Tibial nerve (tissue), 4 donors: ENCODE data around the gene KSR1. TPM values are rescaled to one million over a fixed set of nuclear protein-coding genes. Genes with fewer than 3 reads are reported as not detected.
A peak's percentile ranks its signal among the peaks of the same experiment; 100 is the strongest.

Experiments used
- DNase-seq, 2 donors: peaks; one replicate each; pipeline ENCODE4 v3.0.0-alpha.2; 2019; ENCODE audit warnings: low spot score in 2 of 2
- H3K27ac ChIP-seq, 4 donors: fragments of 200-600 bp; sonication (generic) in 3 of 4; one replicate each; pipeline ENCODE4 v1.5.1; 2017 to 2019; ENCODE audit warnings: mild to moderate bottlenecking in 1 of 4
- H3K27me3 ChIP-seq, 2 donors: fragments of 200-600 bp; sonication (generic) in 1 of 2; one replicate each; pipeline versions ENCODE4 v1.5.1 to v1.6.0; 2017 to 2019
- H3K36me3 ChIP-seq, 3 donors: fragments of 200-600 bp; sonication (generic); one replicate each; pipeline ENCODE4 v1.5.1; 2018 to 2019
- H3K4me1 ChIP-seq, 4 donors: fragments of 200-600 bp; sonication (generic) in 3 of 4; one replicate each; pipeline ENCODE4 v1.5.1; 2017 to 2019
- H3K4me3 ChIP-seq, 4 donors: fragments of 200-600 bp; sonication (generic) in 3 of 4; one replicate each; pipeline ENCODE4 v1.5.1; 2017 to 2019; ENCODE audit warnings: mild to moderate bottlenecking in 1 of 4, moderate library complexity in 1 of 4
- H3K9me3 ChIP-seq, 4 donors: fragments of 200-600 bp; sonication (generic) in 3 of 4; one replicate each; pipeline ENCODE4 v1.5.1; 2017 to 2019
- EP300 ChIP-seq, 2 donors: sonication (generic); formaldehyde crosslinking; IDR thresholded peaks; one replicate each; pipeline ENCODE4 v1.6.1; 2017; ENCODE audit warnings: antibody characterized with exemption in 2 of 2, mild to moderate bottlenecking in 1 of 2
- POLR2A ChIP-seq, 2 donors: fragments of 450-650 bp; IDR thresholded peaks; one replicate each; pipeline ENCODE4 v1.6.1; 2017; ENCODE audit warnings: antibody characterized with exemption in 2 of 2, mild to moderate bottlenecking in 2 of 2, moderate library complexity in 2 of 2
- WGBS, 2 donors: methylation state at CpG; one replicate each; pipeline ENCODE4 v1.1.5; 2018; 5-methylcytosine and 5-hydroxymethylcytosine counted together
- total RNA-seq, 4 donors: library from RNA; depleted of rRNA; stranded (reverse); fragments of >200 nt; gene quantifications; one replicate each; pipeline ENCODE4 v1.1.0, GENCODE V29; 2016
- TF ChIP-seq, protein P1 (sequence below), 5 experiments: fragments of 200-600 bp in 3 of 5; fragments of 450-650 bp in 2 of 5; sonication (generic) in 3 of 5; IDR thresholded peaks; one replicate each; pipeline ENCODE4 v1.5.1; 2016 to 2019; ENCODE audit warnings: antibody characterized with exemption in 5 of 5, mild to moderate bottlenecking in 3 of 5, moderate library complexity in 2 of 5

KSR1 gene
- total RNA-seq, 4 donors from 2014 or later, result 45.1 to 110 (median 54.2) TPM

DNA sequence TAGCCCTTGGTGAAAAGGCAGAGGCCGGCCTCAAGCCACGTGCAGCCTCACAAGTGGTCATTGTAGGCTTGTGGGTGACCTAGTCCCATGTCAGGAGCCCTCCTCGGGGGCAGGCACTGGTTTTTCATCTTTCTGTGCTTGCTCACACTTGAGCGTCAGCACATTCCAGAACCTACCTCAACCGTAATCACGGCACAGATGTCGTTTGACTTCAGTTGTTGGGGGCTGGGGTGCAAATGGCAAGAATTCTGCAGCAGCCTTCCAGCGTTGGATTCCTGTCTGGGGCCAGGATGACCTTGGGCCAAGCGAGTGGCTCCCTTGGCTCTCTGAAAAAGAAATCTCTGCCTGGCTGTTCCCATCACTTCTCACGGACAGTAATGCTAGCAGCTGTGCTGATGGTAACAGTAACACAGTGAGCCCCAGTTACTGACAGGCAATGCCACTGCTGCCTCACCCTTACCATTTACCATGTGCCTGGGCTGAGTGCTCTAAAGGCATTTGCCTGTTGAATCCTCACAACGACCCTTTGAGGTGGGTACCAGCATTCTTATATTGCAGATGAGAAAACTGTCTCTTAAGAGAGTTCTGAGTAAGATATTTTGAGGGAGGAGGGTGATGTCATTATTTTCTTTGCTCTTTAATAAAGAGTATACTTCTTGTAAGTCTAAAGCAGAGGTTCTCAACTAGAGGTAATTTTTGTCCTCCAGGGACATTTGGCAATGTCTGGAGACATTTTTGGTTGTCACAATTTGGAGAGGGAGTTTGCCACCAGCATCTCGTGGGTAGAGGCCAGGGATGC lies 46.5 kb downstream of the KSR1 start:
- peaks cover 0 to 56% (median 18%) of the 10 kb centered on the region in 4 donors for H3K4me1 ChIP-seq
- H3K4me3 ChIP-seq, result no peak overlapping the region
- H3K36me3 ChIP-seq, result no peaks in the 10 kb centered on the region
- TF ChIP-seq POLR2A (IDR thresholded peaks at IDR 0.05) (no peak), EP300 (IDR thresholded peaks at IDR 0.05) (peak; percentile 14 to 70)
- TF ChIP-seq, protein P1, sequence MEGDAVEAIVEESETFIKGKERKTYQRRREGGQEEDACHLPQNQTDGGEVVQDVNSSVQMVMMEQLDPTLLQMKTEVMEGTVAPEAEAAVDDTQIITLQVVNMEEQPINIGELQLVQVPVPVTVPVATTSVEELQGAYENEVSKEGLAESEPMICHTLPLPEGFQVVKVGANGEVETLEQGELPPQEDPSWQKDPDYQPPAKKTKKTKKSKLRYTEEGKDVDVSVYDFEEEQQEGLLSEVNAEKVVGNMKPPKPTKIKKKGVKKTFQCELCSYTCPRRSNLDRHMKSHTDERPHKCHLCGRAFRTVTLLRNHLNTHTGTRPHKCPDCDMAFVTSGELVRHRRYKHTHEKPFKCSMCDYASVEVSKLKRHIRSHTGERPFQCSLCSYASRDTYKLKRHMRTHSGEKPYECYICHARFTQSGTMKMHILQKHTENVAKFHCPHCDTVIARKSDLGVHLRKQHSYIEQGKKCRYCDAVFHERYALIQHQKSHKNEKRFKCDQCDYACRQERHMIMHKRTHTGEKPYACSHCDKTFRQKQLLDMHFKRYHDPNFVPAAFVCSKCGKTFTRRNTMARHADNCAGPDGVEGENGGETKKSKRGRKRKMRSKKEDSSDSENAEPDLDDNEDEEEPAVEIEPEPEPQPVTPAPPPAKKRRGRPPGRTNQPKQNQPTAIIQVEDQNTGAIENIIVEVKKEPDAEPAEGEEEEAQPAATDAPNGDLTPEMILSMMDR (IDR thresholded peaks at IDR 0.05), result no peak
- H3K9me3 ChIP-seq, result no peaks in the 10 kb centered on the region
- H3K27ac ChIP-seq, result peak overlapping the region in 3 of 4 donors; percentile 14 to 76 (median 60)
- no peak for DNase-seq
- no peaks in the 10 kb centered on the region for H3K27me3 ChIP-seq
- WGBS, 2 donors, result 29 to 37% methylated on average over 12 of the region's 12 CpGs

DNA sequence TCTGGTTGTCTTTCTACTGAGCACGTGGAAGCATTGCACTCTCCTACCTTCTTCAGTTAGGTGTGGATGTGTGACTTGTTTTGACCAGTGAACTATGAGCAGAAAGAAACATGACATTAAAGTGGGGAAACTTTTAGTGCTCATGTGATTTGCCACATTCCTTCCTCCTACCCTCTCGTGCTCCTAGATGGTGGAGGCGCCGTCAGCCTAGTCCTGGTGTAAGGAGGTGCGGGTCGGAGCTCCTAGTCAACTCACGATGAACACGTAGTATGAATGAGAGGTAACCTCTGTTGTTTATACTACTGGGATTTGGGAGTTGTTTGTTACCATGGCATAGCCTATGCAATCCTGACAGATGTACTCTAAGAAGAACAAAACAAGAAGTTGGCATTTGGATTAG lies 47.4 kb downstream of the KSR1 start:
- DNase-seq, result no peak
- H3K9me3 ChIP-seq, result no peaks in the 10 kb centered on the region
- 83 to 94% methylated on average over 8 of the region's 8 CpGs for WGBS, 2 donors
- H3K36me3 ChIP-seq, result no peaks in the 10 kb centered on the region
- TF ChIP-seq POLR2A (IDR thresholded peaks at IDR 0.05) (no peak), EP300 (IDR thresholded peaks at IDR 0.05) (no peak)
- TF ChIP-seq, protein P1 (IDR thresholded peaks at IDR 0.05), result no peak
- peaks cover 0 to 62% (median 18%) of the 10 kb centered on the region in 4 donors for H3K4me1 ChIP-seq
- H3K27me3 ChIP-seq, result no peaks in the 10 kb centered on the region
- H3K27ac ChIP-seq, result peak overlapping the region in 2 of 4 donors; percentile 14 to 60
- H3K4me3 ChIP-seq, result no peak overlapping the region

DNA sequence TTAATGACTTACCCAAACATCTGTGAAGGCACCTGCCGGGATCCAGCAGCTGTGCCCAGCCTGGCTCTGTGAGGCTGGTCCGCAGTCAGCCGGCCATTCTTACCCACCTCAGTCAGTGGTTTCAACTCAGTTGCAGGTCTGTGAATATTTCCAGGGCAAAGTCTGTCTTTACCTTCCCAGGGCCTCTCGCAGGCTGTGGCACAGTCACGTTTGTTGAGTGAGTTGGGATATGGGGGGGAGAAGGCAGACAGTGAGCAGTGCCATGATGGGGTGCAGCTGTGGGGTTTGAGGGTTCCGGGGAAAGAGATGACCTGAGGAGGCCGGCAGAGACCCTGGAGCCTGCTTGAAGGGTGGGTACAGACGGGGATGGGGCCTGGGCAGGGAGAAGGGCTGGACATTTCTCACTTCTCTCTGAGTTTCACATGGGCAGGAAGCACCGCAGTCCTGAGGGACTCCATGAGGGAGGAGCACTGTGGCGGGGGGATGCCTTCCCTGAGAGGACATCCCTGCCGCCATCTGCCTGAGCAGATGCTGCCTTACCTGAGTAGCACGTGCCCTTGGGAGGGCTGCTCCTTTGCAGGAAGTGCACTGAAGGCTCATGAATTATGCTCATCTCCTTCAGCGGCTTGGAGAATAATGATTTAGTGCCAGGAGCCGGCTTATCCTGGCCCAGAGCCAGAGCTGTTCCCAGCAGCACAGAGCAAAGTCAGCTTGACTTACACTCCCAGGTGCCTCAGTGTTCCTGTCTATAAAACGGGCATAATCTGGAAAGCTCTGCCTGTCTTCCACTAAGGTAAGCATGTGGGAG lies 48.1 kb downstream of the KSR1 start:
- 66 to 83% methylated on average over 14 to 15 of the region's 15 CpGs for WGBS, 2 donors
- Histone ChIP-seq H3K9me3 (no peaks in the 10 kb centered on the region), H3K36me3 (no peaks in the 10 kb centered on the region), H3K4me1 (peaks cover 0 to 65% (median 18%) of the 10 kb centered on the region in 4 donors), H3K27me3 (no peaks in the 10 kb centered on the region), H3K27ac (peak overlapping the region in 2 of 4 donors; percentile 60 to 66), H3K4me3 (no peak overlapping the region)
- DNase-seq, result no peak
- TF ChIP-seq EP300 (IDR thresholded peaks at IDR 0.05) (no peak), POLR2A (IDR thresholded peaks at IDR 0.05) (no peak)
- TF ChIP-seq, protein P1 (IDR thresholded peaks at IDR 0.05), result no peak

DNA sequence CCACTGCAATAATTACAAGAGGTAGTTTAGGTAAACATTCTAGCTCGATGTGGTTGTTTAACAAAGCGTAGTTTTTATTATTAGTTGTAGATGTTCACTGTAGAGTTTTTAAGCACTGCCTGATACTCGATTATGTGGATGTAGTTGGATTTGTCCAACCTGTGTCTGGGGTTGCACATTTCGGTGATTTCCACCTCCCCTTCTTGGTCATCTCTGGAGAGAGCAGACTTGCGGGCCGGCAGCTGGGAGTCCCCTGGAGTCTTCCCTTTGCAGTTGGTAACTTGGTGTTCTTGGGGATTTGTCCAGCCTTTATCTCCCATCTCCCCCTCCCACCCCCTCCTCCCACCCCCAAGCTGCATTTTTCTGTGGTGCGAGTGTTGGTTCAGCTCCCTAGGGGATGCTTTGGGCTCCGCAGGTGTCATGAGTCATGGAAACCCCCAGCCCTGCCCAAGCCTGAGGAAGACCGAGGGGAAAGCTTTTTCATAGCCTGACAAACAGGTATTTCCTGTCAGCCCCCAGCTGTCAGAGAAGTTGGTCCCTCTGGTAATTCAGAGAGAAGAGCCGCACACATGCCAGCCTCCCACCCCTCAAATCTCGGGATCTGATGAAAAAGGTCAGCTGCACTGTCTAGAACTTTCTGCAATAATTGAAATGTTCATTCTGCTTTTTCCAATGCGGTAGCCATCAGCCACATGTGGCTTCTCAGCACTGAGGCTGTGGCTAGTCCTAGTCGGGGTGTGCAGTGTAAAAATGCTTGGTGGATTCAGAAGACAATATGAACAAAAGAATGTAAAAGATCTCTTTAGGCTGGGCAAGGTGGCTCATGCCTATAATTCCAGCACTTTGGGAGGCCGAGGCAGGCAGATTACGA lies 50.3 kb downstream of the KSR1 start:
- WGBS, 2 donors, result 77 to 81% methylated on average over 15 of the region's 15 CpGs
- peaks cover 0 to 70% (median 24%) of the 10 kb centered on the region in 4 donors for H3K4me1 ChIP-seq

More for the DNA sequence above, 50.3 kb downstream of the KSR1 start:
- DNase-seq, result no peak
- Histone ChIP-seq H3K27me3 (no peaks in the 10 kb centered on the region), H3K27ac (no peak overlapping the region), H3K9me3 (no peaks in the 10 kb centered on the region), H3K36me3 (no peaks in the 10 kb centered on the region), H3K4me3 (no peak overlapping the region)
- no peak for TF ChIP-seq EP300 (IDR thresholded peaks at IDR 0.05)
